HCT116 (cell line): ENCODE results near the gene ZNF625. TPM values are rescaled to one million over a fixed set of nuclear protein-coding genes. Genes with fewer than 3 reads are reported as not detected.

Experiments used
- ATAC-seq: fragments of 200-7000 bp; cut with Tn5 transposase; 2 replicates; pipeline ENCODE4 v1.9.1; 2020; ENCODE audit warnings: mild to moderate bottlenecking, moderate library complexity
- BruUV-seq: library from RNA; stranded (reverse); fragments of 400-500 nt; replicated peaks from 2 replicates; lab custom pipeline; 2021; lab: Mats Ljungman, UMichigan
- CTCF ChIA-PET: fragments of 300-600 bp; sonication (Branson Sonifier 250); formaldehyde crosslinking; loops from one replicate; lab custom pipeline; 2021; ENCODE audit warnings: antibody characterized with exemption; lab: Charles Lee
- POLR2A ChIA-PET: fragments of 300-600, 350-600 bp; sonication (Branson Sonifier 250); formaldehyde crosslinking; loops from one replicate; lab custom pipeline; 2021; ENCODE audit warnings: antibody characterized with exemption; lab: Charles Lee
- RAD21 ChIA-PET, 2 experiments: fragments of 300-600 bp; sonication (Branson Sonifier 250); formaldehyde crosslinking; loops; one replicate each; lab custom pipeline; 2023; ENCODE audit warnings: low total read pairs in 2 of 2; ENCODE audit not compliant: uncharacterized antibody in 2 of 2, unreplicated experiment in 2 of 2, low non-redundant PET in 1 of 2; lab: Charles Lee
- DNase-seq: peaks from one replicate; pipeline ENCODE4 v3.0.0-alpha.2; 2010; ENCODE audit warnings: low read depth, low spot score
- H2AFZ ChIP-seq: fragments of 200-600 bp; shearing (Covaris generic), sonication (generic); 2 replicates; pipeline ENCODE4 v1.6.1; 2017; ENCODE audit warnings: low read depth, mixed run types, mixed read lengths, antibody characterized with exemption, low read length; ENCODE audit not compliant: poor library complexity, severe bottlenecking
- H3K27ac ChIP-seq: 2 replicates; pipeline ENCODE4 v1.5.1; 2012; ENCODE audit warnings: low read depth, low read length
- H3K27me3 ChIP-seq: fragments of 200-600 bp; sonication (generic); 2 replicates; pipeline ENCODE4 v1.6.1; 2016; ENCODE audit warnings: mixed run types, low read length, mixed read lengths; ENCODE audit not compliant: insufficient read depth
- H3K36me3 ChIP-seq, 2 experiments: fragments of 200-500 bp in 1 of 2; fragments of 200-600 bp in 1 of 2; sonication (Bioruptor generic) in 1 of 2; sonication (generic) in 1 of 2; 2 replicates each; pipeline versions ENCODE4 v1.5.1 to v1.6.1; 2014 to 2016; ENCODE audit warnings: low read length in 2 of 2, inconsistent platforms in 1 of 2, mixed read lengths in 1 of 2, mixed run types in 1 of 2; ENCODE audit not compliant: insufficient read depth in 2 of 2, control insufficient read depth in 1 of 2
- H3K4me1 ChIP-seq, 2 experiments: fragments of 200-600 bp in 1 of 2; sonication (generic) in 1 of 2; 2 replicates each; pipeline versions ENCODE4 v1.5.1 to v1.6.1; 2012 to 2017; ENCODE audit warnings: low read length in 2 of 2, inconsistent platforms in 1 of 2, mild to moderate bottlenecking in 1 of 2, mixed read lengths in 1 of 2, mixed run types in 1 of 2, moderate library complexity in 1 of 2; ENCODE audit not compliant: insufficient read depth in 2 of 2, control insufficient read depth in 1 of 2
- H3K4me2 ChIP-seq: fragments of 200-600 bp; sonication (generic); 2 replicates; pipeline ENCODE4 v1.6.1; 2017; ENCODE audit warnings: mixed run types, low read length, mixed read lengths
- H3K4me3 ChIP-seq, 2 experiments: fragments of 200-600 bp in 1 of 2; sonication (generic) in 1 of 2; replicated peaks in 1 of 2; 2 replicates each; pipeline ENCODE4 v1.5.1; 2011 to 2016; ENCODE audit warnings: low read length in 2 of 2, control low read depth in 1 of 2, low read depth in 1 of 2, mild to moderate bottlenecking in 1 of 2, mixed read lengths in 1 of 2, mixed run types in 1 of 2
- H3K79me2 ChIP-seq: fragments of 200-600 bp; sonication (generic); 2 replicates; pipeline ENCODE4 v1.6.1; 2017; ENCODE audit warnings: mild to moderate bottlenecking, mixed run types, low read length, moderate library complexity, mixed read lengths; ENCODE audit not compliant: insufficient read depth
- H3K9ac ChIP-seq: fragments of 200-600 bp; sonication (generic); 2 replicates; pipeline ENCODE4 v1.6.1; 2016; ENCODE audit warnings: low read length, mixed read lengths
- H3K9me2 ChIP-seq: fragments of 200-600 bp; sonication (generic), shearing (Covaris generic); 2 replicates; pipeline ENCODE4 v1.6.1; 2017; ENCODE audit warnings: mixed run types, mild to moderate bottlenecking, moderate library complexity; ENCODE audit not compliant: insufficient read depth
- H3K9me3 ChIP-seq, 2 experiments: fragments of 200-500 bp in 1 of 2; fragments of 200-600 bp in 1 of 2; sonication (Bioruptor generic) in 1 of 2; sonication (generic) in 1 of 2; 2 replicates each; pipeline ENCODE4 v1.6.1; 2014 to 2017; ENCODE audit warnings: low read length in 2 of 2, mixed read lengths in 2 of 2, inconsistent platforms in 1 of 2, low read depth in 1 of 2, mild to moderate bottlenecking in 1 of 2, mixed run types in 1 of 2, moderate library complexity in 1 of 2; ENCODE audit not compliant: control insufficient read depth in 1 of 2, insufficient read depth in 1 of 2
- H4K20me1 ChIP-seq: fragments of 200-600 bp; sonication (generic), shearing (Covaris generic); 2 replicates; pipeline ENCODE4 v1.6.1; 2017; ENCODE audit warnings: mixed run types, mild to moderate bottlenecking, moderate library complexity; ENCODE audit not compliant: insufficient read depth
- ATF3 ChIP-seq: IDR thresholded peaks from 2 replicates; pipeline ENCODE4 v1.6.1; 2012
- CBX3 ChIP-seq: IDR thresholded peaks from 2 replicates; pipeline ENCODE4 v1.6.1; 2012; ENCODE audit warnings: low read depth
- EZH2 ChIP-seq: fragments of 200-600 bp; sonication (generic); IDR thresholded peaks from 2 replicates; pipeline ENCODE4 v1.6.1; 2017; ENCODE audit warnings: antibody characterized with exemption, mixed run types
- MAX ChIP-seq: IDR thresholded peaks from 2 replicates; pipeline ENCODE4 v1.6.1; 2012
- POLR2AphosphoS5 ChIP-seq: IDR thresholded peaks from 2 replicates; pipeline ENCODE4 v1.6.1; 2011; ENCODE audit warnings: mild to moderate bottlenecking, low read depth, low read length, moderate library complexity
- REST ChIP-seq: IDR thresholded peaks from 2 replicates; pipeline ENCODE4 v1.6.1; 2012; ENCODE audit warnings: low read depth
- SIN3A ChIP-seq: IDR thresholded peaks from 2 replicates; pipeline ENCODE4 v1.6.1; 2012; ENCODE audit warnings: low read depth
- SRF ChIP-seq: IDR thresholded peaks from 2 replicates; pipeline ENCODE4 v1.6.1; 2012; ENCODE audit warnings: low read depth
- ZBTB33 ChIP-seq: IDR thresholded peaks from 2 replicates; pipeline ENCODE4 v1.6.1; 2011; ENCODE audit warnings: mild to moderate bottlenecking, low read length, moderate library complexity; ENCODE audit not compliant: insufficient replicate concordance; ENCODE audit errors: extremely low read depth
- ZFX ChIP-seq: fragments of 450-650 bp; IDR thresholded peaks from 2 replicates; pipeline ENCODE4 v1.6.1; 2017
- ZNF274 ChIP-seq: fragments of 200-500 bp; sonication (Bioruptor generic); IDR thresholded peaks from 2 replicates; pipeline ENCODE4 v1.6.1; 2014; ENCODE audit warnings: mild to moderate bottlenecking, low read depth, low read length, inconsistent platforms
- intact Hi-C: fragments of 100-400 bp; cut with micrococcal nuclease; formaldehyde crosslinking; loops from 2 replicates; pipeline ENCODE4 v1.10.0; 2022
- total RNA-seq: library from RNA; stranded (reverse); gene quantifications from one replicate; pipeline ENCODE4 v1.2.1, GENCODE V29; 2021; ENCODE audit not compliant: unreplicated experiment

Gene ZNF625
- total RNA-seq, 1 experiment from 2014 or later = not detected

GRCh38 chr19:12155324-12155860, 1.1 kb downstream of the ZNF625 start:
- Histone ChIP-seq H3K9ac (no peak overlapping the region), H4K20me1 (no peaks in the 10 kb centered on the region), H3K4me2 (no peak overlapping the region), H3K36me3 (no peaks in the 10 kb centered on the region), H3K27me3 (no peaks in the 10 kb centered on the region), H3K79me2 (no peaks in the 10 kb centered on the region), H3K27ac (no peak overlapping the region), H2AFZ (no peak overlapping the region), H3K4me1 (no peaks in the 10 kb centered on the region), H3K4me3 (no peak overlapping the region), H3K9me3 (peaks cover 4 to 16% of the 10 kb centered on the region in 2 experiments; a peak in 2 of 4 replicates), H3K9me2 (no peaks in the 10 kb centered on the region)
- ChIA-PET RAD21 (no interaction called here), POLR2A (no interaction called here), CTCF (no interaction called here)
- BruUV-seq = no TSS peak
- DNase-seq = no peak
- TF ChIP-seq ATF3 = no peak
- TF ChIP-seq POLR2AphosphoS5 = no peak
- no peak for TF ChIP-seq SIN3A
- TF ChIP-seq ZNF274 = no peak
- TF ChIP-seq CBX3 = no peak
- no peak for TF ChIP-seq EZH2
- no peak for TF ChIP-seq MAX
- TF ChIP-seq SRF = no peak
- intact Hi-C loops = no loop called here
- no peak for ATAC-seq

GRCh38 chr19:12145348-12145747, 11.2 kb downstream of the ZNF625 start:
- H3K36me3 ChIP-seq = no peaks in the 10 kb centered on the region
- TF ChIP-seq ZBTB33 (no peak), ZNF274 (peak; percentile 37; the same call in 1 of the 2 replicates), ZFX (no peak), REST (no peak)

More at GRCh38 chr19:12145348-12145747, 11.2 kb downstream of the ZNF625 start:
- H3K79me2 ChIP-seq = no peaks in the 10 kb centered on the region
- H3K4me1 ChIP-seq = no peaks in the 10 kb centered on the region
- POLR2A ChIA-PET = no interaction called here
- intact Hi-C loops = no loop called here
- CTCF ChIA-PET = no interaction called here
- H3K27ac ChIP-seq = no peak overlapping the region
- ATAC-seq = no peak
- no peak overlapping the region for H3K4me2 ChIP-seq
- H3K9me3 ChIP-seq = peaks cover 13 to 15% of the 10 kb centered on the region in 2 experiments; a peak in 2 of 4 replicates
- RAD21 ChIA-PET = no interaction called here
- no peak overlapping the region for H3K4me3 ChIP-seq
- H2AFZ ChIP-seq = no peak overlapping the region
- no peaks in the 10 kb centered on the region for H3K27me3 ChIP-seq
- H3K9me2 ChIP-seq = no peaks in the 10 kb centered on the region
- no peak for DNase-seq
- no TSS peak for BruUV-seq
- H4K20me1 ChIP-seq = no peaks in the 10 kb centered on the region
- H3K9ac ChIP-seq = no peak overlapping the region
